GM21723 (cell line): ENCODE data around the gene MACO1.

Experiments used
- ATAC-seq: cut with Tn5 transposase; IDR thresholded peaks from one replicate; pipeline ENCODE4 v1.9.1; 2021; ENCODE audit warnings: mild to moderate bottlenecking, moderate library complexity; ENCODE audit not compliant: unreplicated experiment

MACO1 gene

GRCh38 chr1:25519624-25520023, 88.9 kb downstream of the MACO1 start:
- no peak for ATAC-seq

DNA sequence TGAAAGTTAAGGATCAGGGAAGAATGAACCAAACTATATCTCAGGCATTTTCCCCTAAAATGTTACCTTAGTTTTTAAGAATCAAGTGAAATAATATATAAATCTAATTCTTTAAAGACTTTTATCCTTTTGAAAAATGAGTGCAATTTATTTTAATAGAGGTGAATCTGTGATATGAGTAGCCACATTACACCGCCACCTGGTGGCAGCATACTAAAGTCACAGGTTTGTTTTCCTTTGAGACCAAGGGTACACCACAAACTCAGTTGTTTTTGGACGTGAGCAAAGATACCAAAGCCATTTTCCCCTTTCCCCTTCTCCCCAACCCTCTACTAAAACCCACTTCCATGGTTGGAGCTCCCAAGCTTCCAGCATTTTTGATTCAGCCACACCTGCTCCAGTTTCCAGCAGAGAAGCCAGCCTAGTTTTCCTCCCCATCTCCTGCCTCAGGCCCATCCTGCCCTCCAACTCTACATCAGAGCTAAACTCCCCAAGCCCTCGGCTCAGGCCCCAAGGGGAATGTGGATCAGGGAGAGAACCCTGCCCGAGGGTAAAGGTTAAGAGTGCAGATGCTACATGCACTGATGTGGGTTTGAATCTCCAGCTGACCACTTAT, 89.9 kb downstream of the MACO1 start:
- ATAC-seq, result no peak

DNA sequence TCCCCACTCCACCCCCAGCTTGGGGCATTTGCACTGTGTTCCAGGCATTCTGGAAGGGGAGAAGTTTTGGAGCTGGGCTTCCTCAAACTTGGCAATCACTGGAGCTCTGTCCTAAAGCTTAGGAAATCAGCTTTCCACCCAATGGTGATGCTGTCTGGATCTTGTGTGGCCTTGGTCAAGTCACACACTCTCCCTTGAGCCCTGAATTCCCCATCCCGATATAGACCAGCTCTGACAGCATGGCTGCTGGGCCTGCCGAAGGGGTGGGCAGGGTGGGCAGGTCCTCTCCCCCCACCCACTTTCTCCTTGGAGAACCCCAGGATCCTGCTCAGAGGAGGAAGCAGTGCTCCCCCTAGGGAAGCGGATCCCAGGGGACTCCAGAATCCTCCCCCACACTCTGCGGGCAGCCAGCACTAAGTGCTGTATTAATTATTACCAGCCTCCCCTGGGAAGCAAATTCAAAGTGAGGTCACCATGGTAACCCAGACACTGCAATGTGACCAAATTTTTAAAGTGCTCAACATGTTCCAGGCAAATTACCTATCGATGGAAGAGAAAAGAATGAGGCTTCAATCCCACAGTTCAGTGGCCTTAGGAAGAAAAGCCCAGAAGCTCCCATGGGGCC, 91.4 kb downstream of the MACO1 start:
- no peak for ATAC-seq

- no peak for ATAC-seq
These were observed 92.8 kb downstream of the MACO1 start for GRCh38 chr1:25523542-25523941.

DNA sequence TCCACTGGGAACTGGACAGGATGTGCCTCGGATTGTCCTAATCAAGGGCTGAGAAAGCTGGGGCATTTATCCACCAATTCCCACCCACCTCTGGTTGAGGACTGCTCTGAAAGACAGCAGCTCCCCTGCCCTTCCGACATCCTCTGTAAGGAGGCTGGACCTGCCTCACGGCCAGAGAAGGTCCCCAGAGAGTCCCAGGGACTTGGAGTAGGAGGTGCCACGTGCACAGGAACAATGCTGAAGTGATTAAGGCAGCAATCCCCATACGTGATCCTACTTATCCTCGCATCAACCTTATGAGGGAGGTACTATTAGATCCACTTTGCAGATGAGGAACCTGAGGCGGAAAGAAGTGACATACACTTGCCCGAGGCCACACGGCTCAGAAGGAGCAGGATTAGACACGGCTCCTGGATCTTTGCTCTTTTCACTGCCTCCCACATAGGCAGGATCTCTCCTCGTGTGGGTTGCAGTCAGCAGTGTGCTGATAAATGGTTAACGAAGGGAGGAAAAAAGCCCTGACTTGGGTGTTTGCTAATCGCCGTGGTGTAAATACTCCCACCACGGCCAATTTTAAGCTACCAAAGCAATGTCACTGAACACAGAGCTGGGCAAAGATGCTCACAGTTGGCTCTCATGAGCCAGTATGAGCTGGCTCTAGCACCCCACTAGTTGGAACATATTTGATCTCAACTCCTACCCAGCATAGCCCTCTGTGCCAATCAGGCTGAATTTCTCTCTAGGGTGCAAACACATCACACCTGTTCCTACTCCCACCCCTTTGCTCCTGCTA, 94.1 kb downstream of the MACO1 start:
- ATAC-seq, result no peak

GRCh38 chr1:25525361-25525688, 94.6 kb downstream of the MACO1 start:
- no peak for ATAC-seq

DNA sequence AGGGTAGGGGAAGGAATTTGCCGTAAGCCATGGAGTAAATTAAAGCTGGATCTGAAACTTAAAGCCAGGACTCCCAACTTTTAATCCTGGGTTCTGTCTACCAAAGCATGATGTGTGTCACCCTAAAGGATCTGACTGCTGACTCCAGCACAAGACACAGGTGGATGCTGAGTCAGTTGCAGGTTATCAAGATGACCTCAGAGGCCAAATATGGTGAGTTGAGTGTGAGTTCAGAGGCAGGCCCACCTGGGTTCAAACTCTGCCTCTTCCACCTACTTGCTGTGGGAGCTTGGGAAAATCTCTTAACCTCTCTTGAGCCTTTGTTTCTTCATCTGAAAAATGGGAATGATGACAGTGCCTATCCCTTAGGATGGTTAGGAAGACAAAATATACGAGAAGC, 96.1 kb downstream of the MACO1 start:
- no peak for ATAC-seq

- no peak for ATAC-seq
These were observed 96.6 kb downstream of the MACO1 start for GRCh38 chr1:25527226-25527846.

GRCh38 chr1:25527946-25528595, 97.4 kb downstream of the MACO1 start:
- ATAC-seq, result no peak

DNA sequence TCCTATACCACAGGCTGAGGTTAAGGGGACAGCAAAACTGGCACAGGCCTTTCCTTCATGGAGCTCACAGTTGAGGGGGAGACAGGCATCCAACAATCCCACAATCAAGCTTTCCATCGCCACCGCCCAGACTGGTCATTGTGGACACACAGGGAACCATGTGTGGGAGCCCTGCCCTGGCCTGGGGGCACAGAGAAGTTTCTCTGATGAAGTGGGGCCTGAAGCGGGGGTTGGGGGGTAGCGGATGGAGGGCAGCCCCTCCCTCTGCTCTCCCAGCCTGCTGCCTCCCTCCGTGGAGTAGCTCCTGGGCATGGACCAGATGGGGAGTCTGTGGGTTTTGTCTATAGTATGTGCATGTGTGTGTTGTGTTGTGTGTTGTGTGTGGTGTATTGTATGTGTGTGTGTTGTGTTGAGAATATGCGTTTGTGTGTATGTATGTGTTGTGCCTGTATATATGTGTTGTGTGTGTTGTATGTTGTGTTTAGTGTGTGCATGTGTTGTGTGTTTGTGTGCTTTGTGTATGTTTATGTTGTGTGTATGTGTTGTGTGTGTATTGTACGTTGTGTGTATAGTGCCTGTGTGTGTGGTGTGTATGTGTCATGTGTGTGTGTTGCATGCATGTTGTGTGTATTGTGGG, 98.3 kb downstream of the MACO1 start:
- no peak for ATAC-seq

DNA sequence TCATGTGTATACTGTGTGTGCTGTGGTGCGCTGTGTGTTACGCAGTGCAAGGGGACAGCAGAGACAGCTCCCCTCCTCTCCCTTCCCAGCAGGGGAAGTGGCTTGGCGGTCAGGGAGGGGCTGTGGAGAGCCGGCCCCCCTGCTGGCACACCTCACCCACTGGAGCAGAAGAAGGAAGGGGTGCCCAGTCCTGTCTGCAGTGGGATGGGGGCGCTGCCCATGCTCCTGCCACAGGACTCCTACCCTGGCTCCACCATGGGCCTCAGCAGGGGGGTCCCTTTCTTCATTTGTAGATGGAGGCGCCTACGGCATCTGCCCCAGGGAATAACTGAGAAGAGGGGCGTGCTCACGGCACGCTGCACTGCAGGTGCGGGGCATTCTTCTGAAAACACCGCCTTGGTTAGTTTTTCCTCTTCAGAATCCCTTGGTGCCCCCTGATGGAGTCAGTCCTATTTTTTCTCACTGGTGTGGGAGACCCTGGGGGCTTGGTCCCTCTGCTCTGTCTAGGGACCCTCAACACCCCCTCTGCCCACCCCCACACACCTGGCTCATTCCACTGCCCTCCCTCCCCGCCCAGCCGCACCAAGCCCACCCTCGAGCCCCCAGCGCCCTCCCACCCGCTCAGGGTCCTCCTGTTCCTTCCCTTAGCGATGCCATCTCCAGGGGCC, 99.0 kb downstream of the MACO1 start:
- ATAC-seq, result no peak

DNA sequence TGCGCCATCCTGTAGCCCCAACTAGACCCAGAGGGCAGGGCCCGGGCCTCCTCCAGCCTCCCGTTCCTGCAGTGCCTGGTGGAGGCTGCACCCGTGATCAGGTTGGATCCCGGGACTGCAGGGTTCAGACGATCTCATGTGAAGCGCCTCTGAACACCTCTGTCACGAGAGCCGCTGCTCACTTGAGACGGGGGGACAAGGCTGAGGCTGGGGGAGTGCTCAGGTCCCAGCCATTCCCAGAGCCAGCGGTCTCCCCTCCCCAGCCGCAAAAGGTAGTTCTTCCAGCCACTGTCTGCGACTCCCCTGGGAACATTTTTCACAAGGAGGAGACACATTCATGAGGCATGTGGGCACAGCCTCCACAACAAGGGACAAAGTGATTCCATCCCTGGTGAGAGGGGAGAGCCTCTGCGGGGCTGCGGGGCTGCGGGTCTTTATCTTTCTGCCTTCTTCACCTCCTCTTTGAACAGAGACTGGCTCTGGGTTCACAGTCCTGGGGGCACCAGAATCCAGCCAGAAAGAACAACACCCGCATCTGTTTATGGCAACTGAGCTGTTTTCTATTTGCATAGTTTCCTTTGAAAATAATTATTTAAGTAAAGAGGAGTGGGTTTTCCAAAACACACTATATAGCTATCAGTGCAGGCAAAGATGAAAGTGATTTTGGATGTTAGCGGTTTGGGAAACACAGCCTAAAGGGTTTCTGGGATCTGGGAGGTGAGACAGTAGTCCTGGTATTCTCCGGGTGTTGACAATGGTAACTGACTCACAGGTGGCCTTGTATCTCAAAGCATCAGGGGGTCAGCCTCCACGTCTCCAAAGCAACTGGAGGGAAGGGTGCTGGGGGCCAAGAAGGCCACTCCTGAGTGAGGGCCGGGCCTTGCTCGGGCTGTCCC, 99.7 kb downstream of the MACO1 start:
- ATAC-seq, result no peak

DNA sequence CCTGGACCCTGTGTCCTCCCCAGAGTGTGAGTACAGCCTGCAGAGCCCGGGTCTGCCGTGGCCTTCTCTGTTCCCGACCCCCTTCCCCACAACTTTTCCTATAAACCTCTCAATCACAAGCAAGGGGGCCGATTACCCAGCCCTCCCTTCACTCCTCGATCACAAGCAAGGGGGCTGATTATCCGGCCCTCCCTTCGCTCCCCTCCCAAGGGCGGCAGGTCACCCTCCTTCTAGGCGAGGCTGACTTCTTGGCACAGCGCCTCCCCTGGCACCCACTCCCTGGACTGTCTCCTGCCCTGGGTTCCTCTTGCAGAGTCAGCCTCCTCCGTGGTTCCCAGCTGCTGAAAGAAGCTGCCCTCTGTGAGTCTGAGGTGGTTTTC, 100.4 kb downstream of the MACO1 start:
- ATAC-seq, result no peak

DNA sequence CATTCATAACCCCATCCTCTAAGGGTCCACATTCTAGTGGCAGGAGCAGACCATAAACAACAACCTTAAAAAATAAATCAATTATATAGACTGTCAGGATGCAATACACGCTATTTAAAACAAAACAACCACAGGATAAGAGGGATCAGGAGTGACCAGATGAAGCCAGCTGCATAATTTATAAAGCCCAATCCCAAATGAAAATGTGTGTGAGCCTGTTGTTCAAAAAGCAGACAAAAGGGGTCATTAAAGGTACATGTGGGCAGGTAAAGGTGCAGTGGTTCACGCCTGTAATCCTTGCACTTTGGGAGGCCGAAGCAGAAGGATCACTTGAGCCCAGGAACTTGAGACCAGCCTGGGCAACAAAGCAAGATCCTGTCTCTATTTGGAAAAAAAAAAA, 102.3 kb downstream of the MACO1 start:
- ATAC-seq, result no peak

GRCh38 chr1:25533775-25534409, 103.2 kb downstream of the MACO1 start:
- ATAC-seq, result no peak

DNA sequence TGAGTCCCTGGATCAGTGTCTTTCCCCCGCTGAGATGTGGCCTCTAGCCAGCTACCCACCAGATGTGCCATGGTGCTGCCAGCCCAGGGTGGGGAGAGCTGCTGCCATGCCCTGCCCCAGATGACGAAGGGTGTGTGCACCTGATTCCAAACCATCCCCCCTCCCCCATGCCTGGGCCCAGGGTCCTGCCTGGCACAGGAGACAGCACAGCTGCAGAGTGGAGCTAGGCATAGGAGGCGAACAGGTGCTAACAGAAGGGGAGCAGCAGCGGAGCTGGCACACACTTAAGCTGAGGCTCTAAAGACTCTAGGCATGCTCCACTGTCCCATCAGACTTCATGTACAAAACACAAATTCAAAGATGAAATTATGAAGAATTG, 103.7 kb downstream of the MACO1 start:
- no peak for ATAC-seq

GRCh38 chr1:25536124-25536523, 105.4 kb downstream of the MACO1 start:
- ATAC-seq, result no peak

DNA sequence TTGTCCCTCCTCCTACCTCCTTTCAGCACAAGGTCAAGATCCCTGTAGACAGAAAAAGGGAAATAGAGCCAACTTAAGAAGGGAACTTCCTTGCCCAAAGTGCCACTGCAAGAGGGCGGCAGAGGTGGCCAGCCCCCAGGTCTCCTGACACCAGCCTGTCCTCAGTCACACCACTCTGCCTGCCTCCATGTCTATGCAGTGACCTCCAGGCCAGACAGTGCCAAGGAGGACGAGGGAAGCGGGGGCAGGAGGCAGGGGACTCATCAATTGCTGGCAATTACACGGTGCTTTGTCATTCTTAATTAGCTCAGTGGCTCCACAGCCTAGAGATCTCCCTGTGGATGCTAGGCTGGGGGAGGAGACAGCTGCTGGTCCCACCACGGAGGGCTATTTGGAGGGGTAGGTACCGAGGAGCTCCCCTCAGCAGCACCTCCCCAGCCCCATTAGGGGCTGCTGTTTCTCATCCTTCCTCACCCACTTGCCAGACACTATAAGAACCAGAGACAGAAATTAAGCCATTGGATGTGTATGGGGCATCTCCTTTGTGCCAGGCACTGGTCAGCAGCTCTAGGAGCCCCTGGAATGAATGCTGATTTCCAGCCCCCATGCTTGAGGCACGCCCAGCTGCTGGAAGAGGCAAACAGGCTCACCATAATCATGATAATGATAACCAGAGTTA, 106.6 kb downstream of the MACO1 start:
- ATAC-seq, result no peak
